ENCODE results near the gene TMC2. TPM values are rescaled to one million over a fixed set of nuclear protein-coding genes. Genes with fewer than 3 reads are reported as not detected.

Gene TMC2
- total RNA-seq, 1 experiment from 2014 or later: not detected

- POLR2A ChIA-PET: no interaction called here
- intact Hi-C loops (cut with micrococcal nuclease; ENCODE audit: unreplicated experiment) (no loop called here), in situ Hi-C loops (cut with HindIII; ENCODE audit: low pct_unique_long_range_greater_than_20kb, low sequenced_read_pairs) (no loop called here)
- Histone ChIP-seq H3K27me3 (ENCODE audit: control insufficient read depth, insufficient read depth, low read length) (0 out of 2 replicates have a peak, but pooled peaks cover 2% of the 10 kb centered on the region), H3K36me3 (ENCODE audit: control insufficient read depth, insufficient read depth, low read length) (no peaks in the 10 kb centered on the region), H3K27ac (ENCODE audit: low read length) (no peak overlapping the region), H3K4me3 (ENCODE audit: low read depth in 2 of 2, low read length in 2 of 2) (no peak overlapping the region), H3K9me3 (ENCODE audit: control insufficient read depth, insufficient read depth, low read depth, low read length) (peaks cover 3% of the 10 kb centered on the region), H3K4me1 (ENCODE audit: control insufficient read depth, insufficient read depth, low read length) (no peaks in the 10 kb centered on the region)
- TF ChIP-seq SIN3A (IDR thresholded peaks at IDR 0.05; ENCODE audit: borderline replicate concordance, insufficient read depth, low read depth, low read length) (no peak), REST (IDR thresholded peaks at IDR 0.05; ENCODE audit: insufficient read depth in 1 of 2, low read depth in 2 of 2, low read length in 1 of 2) (no peak), TCF7L2 (IDR thresholded peaks at IDR 0.05; ENCODE audit: low read depth, low read length) (no peak), POLR2AphosphoS5 (IDR thresholded peaks at IDR 0.05; ENCODE audit: low read depth, low read length) (no peak), CTCF (IDR thresholded peaks at IDR 0.05) (no peak)
- DNase-seq (ENCODE audit: low read depth, low spot score) (no peak), ATAC-seq (no peak)
- no TSS peak for BruUV-seq (replicated peaks)
- CTCF ChIA-PET: no interaction called here
These were observed 87.8 kb downstream of the TMC2 start for GRCh38 chr20:2624190-2624589.

DNA sequence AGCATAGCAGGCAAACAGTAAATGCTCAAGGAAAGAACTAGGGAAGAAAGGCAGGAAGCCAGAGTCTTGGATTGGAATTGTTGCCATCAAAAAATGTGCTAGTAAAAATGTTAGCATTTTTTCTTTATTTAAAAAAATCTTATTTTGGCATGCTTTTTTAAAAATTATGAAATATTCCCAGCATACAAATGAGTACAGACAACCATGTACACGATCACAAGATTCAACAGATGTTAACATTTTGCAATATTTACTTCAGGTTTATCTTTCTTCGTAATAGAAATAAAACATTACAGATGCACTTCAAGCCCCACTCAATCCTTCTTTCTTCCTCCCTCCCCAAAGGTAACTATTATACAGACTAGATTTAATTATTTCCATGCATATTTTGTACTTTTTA lies 88.7 kb downstream of the TMC2 start:
- no peak overlapping the region for H3K4me3 ChIP-seq (ENCODE audit: low read depth in 2 of 2, low read length in 2 of 2)
- in situ Hi-C loops (cut with HindIII; ENCODE audit: low pct_unique_long_range_greater_than_20kb, low sequenced_read_pairs): no loop called here
- no peaks in the 10 kb centered on the region for H3K36me3 ChIP-seq (ENCODE audit: control insufficient read depth, insufficient read depth, low read length)
- no peak for DNase-seq (ENCODE audit: low read depth, low spot score)
- BruUV-seq (replicated peaks): no TSS peak
- ChIA-PET CTCF (no interaction called here), POLR2A (no interaction called here)
- H3K4me1 ChIP-seq (ENCODE audit: control insufficient read depth, insufficient read depth, low read length): no peaks in the 10 kb centered on the region
- H3K9me3 ChIP-seq (ENCODE audit: control insufficient read depth, insufficient read depth, low read depth, low read length): peaks cover 3% of the 10 kb centered on the region
- intact Hi-C loops (cut with micrococcal nuclease; ENCODE audit: unreplicated experiment): no loop called here
- 0 out of 2 replicates have a peak, but pooled peaks cover 2% of the 10 kb centered on the region for H3K27me3 ChIP-seq (ENCODE audit: control insufficient read depth, insufficient read depth, low read length)
- H3K27ac ChIP-seq (ENCODE audit: low read length): no peak overlapping the region
- TF ChIP-seq SIN3A (IDR thresholded peaks at IDR 0.05; ENCODE audit: borderline replicate concordance, insufficient read depth, low read depth, low read length) (no peak), REST (IDR thresholded peaks at IDR 0.05; ENCODE audit: insufficient read depth in 1 of 2, low read depth in 2 of 2, low read length in 1 of 2) (no peak), POLR2AphosphoS5 (IDR thresholded peaks at IDR 0.05; ENCODE audit: low read depth, low read length) (no peak), TCF7L2 (IDR thresholded peaks at IDR 0.05; ENCODE audit: low read depth, low read length) (no peak), CTCF (IDR thresholded peaks at IDR 0.05) (no peak)
- ATAC-seq: no peak
